NOMO-1 treated with dmso at 0.1 percent for 144 hours (cell line): ENCODE data around the gene ZFP3.
A peak's percentile ranks its signal among the peaks of the same experiment; 100 is the strongest.
"Not testable (repeated sequence)": the region's sequence is repeated elsewhere in the genome, so short reads cannot be mapped to it uniquely, and the experiment has no call there.

Experiments
- DNase-seq: peaks from one replicate; lab custom pipeline; 2025; ENCODE audit not compliant: unreplicated experiment; lab: John Stamatoyannopoulos, UW

ZFP3 gene

GRCh38 chr17:5078106-5079028 is at the start of gene ZFP3:
ZFP3 (plus strand) TSS chr17:5078467; CDS start chr17:5091505, 13,038 bp downstream.
- DNase-seq: peak; percentile 64

GRCh38 chr17:5030168-5030567 is 48.1 kb upstream of the ZFP3 start:
- DNase-seq: not testable (repeated sequence)

- peak; percentile 78 for DNase-seq
Measured at GRCh38 chr17:5031365-5032082, 46.7 kb upstream of the ZFP3 start.

- no peak for DNase-seq
Measured at GRCh38 chr17:5032865-5033264, 45.4 kb upstream of the ZFP3 start.

GRCh38 chr17:5033352-5034015 is 44.8 kb upstream of the ZFP3 start:
- DNase-seq: no peak

GRCh38 chr17:5034063-5034462 is 44.2 kb upstream of the ZFP3 start:
- no peak for DNase-seq

GRCh38 chr17:5034651-5035050 is 43.6 kb upstream of the ZFP3 start:
- DNase-seq: no peak

- no peak for DNase-seq
Measured at GRCh38 chr17:5035315-5035714, 43.0 kb upstream of the ZFP3 start, which contains the start of gene SLC52A1. SLC52A1 (minus strand) TSS chr17:5035426; CDS start chr17:5034606, 820 bp downstream.

- no peak for DNase-seq
Measured at GRCh38 chr17:5042157-5043022, 35.9 kb upstream of the ZFP3 start.

- no peak for DNase-seq
Measured at GRCh38 chr17:5043524-5043923, 34.7 kb upstream of the ZFP3 start.

GRCh38 chr17:5044630-5045029 is 33.6 kb upstream of the ZFP3 start:
- DNase-seq: no peak

- no peak for DNase-seq
Measured at GRCh38 chr17:5045496-5045895, 32.8 kb upstream of the ZFP3 start.

- DNase-seq: no peak
Measured at GRCh38 chr17:5047446-5047845, 30.8 kb upstream of the ZFP3 start.

GRCh38 chr17:5049314-5049841 is 28.9 kb upstream of the ZFP3 start:
- no peak for DNase-seq

- no peak for DNase-seq
Measured at GRCh38 chr17:5050278-5050677, 28.0 kb upstream of the ZFP3 start.

- no peak for DNase-seq
Measured at GRCh38 chr17:5055543-5055942, 22.7 kb upstream of the ZFP3 start.

GRCh38 chr17:5065227-5065744 is 13.0 kb upstream of the ZFP3 start:
- DNase-seq: no peak

- DNase-seq: no peak
Measured at GRCh38 chr17:5068236-5068635, 10.0 kb upstream of the ZFP3 start.

GRCh38 chr17:5069724-5070123 is 8.5 kb upstream of the ZFP3 start:
- no peak for DNase-seq

- not testable (repeated sequence) for DNase-seq
Measured at GRCh38 chr17:5075472-5075871, 2.8 kb upstream of the ZFP3 start.
